GM18519 (cell line): ENCODE data around the gene CHI3L1.

ENCODE experiments used
- ATAC-seq: cut with Tn5 transposase; IDR thresholded peaks from one replicate; pipeline ENCODE4 v1.9.1; 2021; ENCODE audit warnings: mild to moderate bottlenecking, moderate library complexity; ENCODE audit not compliant: unreplicated experiment, low FRiP score

CHI3L1 gene

DNA sequence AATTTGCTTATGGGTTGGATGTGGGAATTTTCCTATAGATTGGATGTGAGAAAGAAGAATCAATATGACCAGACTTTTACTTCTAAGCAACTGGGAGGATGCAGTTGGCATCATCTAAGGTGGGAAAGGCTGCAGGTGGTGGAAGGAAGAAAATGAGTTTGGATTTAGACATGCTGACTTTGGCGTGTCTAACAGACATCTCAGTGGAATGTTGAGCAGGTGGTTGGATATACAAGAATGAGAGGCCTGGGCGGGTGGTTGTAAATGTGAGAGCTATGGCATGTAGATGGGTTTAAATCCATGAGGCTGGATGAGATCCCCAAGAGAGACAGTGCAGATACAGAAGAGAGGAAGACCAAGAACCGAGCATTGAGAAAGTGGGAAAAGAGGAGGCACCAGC lies 48.4 kb downstream of the CHI3L1 start:
- no peak for ATAC-seq

DNA sequence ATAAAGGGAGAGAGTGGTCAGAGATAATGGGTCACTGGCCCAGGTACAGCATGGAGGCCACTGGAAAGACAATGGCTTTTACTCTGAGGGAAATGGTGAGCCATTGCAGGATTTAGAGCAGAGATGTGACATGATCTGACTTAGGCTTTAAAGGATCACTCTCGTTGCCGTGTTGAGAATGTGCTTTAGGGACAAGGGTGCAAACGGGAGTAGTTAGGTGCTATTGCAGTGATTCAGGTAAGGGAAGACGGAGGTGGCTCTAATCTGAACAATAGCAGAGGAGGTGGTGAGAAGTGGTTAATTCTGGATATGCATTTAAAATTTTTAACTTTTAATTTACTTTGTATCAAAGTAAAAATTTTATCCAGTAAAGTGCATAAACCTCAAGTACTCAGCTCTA lies 49.2 kb downstream of the CHI3L1 start:
- no peak for ATAC-seq

DNA sequence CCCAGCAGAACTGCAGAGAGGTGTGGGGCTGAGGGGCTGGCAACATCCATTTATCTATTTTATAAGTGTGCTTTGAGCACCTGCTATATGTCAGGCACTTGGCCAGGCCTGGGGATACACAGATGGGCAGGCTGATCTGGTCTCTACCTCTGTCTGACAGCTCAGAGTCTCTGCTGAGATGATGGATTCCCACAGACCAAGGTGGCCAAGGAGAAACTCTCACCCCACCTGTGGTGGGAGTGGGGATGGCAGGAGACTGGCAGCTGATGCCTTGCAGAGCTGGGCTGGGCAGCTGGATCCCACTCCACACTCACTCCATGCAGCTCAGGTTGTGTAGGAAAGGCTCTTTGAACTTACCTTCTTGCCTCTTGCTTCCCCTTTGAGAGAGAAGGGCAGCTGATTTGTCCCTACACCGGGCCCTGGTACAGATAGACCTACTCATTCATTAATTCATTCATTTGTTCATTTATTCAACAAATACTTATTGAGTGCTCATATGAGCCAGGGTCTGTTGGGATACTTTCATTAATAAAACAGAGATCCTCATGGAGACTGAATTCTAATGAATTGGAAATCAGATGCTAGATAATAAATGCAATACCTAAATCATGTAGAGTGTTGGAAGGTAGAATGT lies 50.0 kb downstream of the CHI3L1 start:
- no peak for ATAC-seq

DNA sequence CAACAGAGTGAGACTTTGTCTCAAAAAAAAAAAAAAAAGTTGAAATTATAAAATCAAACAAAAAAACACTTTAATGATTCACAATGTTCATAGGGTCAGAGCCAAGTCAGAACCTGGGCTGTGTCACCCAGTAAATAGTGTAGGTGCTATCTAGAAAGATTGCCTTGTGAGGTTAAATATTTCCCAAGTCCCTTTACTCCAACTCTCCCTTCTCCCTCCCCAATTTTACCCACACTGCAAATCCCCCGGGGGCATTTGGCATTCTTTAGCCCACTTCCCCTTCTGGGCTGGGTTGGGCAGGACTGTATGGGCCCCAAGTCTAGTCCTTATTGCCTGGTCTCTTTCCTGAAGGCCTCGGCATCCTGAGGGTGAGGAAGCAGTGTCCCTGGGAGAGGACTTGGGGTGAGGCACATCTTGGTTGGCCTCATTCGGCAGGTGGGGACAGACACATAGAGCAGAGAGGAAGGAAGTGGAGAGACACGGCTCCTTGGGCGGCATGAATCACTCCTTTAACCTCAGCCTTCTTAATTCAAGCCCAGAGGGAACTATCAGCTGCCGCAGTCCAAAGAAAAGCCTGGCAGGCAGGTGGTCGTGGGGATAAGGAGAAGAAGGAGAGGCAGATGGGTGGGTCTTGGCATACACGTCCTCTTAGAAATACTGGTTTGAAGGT lies 50.7 kb downstream of the CHI3L1 start:
- no peak for ATAC-seq

DNA sequence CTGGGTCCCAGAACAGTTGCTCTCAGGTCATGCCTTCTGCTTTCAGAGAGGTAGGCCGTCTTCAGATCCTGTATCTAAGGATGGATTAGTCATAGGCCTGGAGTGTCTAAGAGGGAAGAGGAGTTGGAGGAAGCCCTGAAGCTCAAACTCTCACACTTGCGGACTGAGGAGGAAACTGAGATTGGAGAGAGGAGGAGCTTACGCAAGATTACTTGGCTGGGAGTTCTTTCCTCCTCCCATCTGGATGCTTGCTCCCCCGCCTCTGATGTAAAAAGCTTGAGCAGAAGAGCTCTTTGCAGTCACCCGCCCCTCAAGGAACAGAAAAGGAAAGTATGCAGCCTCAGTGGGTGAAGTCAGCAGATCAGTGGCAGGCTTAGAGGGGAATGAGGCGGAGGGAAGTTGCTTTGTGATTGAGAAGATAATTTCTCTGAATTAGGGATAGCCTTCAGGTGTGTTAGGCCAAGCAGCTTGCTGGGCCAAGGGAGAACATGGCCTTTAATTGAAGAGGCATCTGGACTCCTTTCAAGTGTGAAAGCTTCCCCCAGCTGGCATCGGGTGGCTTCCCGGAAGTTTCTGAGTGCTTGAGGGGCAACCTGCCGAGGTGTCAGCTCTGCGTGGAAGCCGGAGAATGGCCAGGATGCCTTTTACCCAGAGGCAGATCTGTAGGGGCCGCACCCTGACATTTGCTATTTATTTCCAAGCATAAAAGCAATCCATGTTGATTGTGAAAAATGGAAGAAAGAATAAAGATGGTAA lies 52.4 kb downstream of the CHI3L1 start:
- no peak for ATAC-seq

DNA sequence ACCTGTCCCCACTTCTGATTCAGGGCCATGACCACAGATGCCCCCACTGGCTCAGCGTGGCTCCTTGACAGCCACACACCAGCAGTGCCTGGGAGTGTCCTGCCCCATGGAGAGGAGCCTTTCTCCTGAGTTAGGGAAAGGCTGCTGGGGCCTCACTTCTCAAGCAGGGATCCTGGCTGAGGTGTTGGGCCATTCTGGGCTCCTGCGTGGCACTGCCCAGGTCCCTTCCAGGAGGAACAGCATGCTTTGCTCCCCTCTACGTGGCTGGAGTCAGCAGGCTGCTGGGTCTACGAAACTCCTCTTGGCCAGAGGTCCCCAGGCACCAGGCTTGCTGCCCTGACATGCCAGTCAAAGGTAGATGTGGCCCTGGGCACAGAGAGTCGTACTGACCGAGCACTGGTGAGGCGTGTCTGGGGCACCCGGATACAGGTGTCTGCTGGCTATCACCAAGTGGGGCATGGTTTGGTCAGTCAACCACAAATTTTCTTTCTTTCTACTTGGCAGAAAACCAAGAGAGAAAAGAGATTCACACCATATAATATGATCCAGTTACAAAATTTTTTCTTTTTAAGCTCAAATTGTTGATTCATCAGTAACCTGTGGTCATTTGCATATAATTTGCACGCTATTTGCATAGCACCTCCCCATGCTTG lies 54.8 kb downstream of the CHI3L1 start:
- ATAC-seq, result no peak

DNA sequence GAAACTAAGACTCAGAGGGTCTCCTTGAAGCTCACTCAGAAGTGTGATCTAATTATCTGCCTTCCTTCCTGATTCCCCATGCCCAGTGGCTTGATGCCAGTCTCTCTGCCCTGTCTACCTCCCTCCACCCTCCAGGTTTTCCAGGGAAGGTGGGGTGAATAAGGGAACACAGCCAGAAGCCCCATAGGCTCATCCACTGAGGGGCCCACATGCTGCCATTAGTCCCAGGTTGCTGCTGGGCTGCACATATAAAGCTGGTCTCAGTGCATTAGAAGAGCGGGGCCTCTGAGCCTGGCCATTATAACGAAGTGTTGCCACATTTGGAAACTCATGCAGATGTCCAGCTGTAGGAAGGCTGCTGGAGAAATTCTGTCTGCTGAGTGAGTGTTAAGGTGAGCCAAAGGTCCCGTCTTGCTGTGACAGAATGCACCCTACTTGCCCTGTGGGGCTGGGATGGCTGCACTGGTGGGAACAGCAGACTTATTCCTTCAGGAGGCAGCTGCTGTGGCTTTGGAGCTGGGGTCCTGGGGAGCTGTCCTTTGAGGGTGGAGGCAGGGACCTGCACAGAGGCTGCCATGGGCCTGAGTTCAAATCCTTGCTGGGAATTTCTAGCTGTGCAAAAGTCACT lies 56.0 kb downstream of the CHI3L1 start:
- no peak for ATAC-seq

DNA sequence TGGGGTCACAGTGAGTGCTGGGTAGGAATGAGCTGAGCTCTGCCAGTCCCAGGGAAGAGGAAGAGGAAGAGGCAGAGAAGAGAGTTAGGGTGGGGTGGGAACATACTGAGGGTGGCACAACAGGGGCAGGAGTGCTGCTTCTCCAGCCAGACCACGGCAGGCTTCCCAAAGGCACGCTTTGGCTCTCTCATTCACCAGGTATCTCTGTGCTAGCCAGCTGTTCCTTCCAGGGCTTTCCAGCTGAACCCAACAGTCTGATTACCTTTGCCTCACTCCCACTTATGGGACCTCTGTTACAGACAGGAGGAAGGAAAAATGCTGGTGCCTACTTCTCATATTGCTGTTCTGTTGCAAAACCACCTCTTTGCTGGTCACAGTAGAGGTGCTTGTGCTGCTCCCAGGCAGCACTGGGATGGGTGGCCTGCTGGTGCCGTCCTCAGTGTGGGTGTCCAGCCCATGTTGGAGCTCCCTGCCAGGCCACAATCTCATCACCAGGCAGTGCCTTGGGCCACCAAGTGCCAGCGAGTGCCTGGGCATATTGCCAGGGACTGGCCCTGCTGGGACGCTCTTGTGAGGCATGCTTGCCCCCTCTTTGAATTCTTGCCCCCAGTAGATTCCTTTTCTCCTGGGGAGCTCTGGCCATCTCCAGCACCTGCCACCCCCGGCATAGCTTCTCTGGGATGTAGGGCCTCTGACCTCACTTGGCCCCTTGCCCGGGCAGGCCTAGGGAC lies 56.8 kb downstream of the CHI3L1 start:
- ATAC-seq, result no peak
